ENCODE measurements around the gene POU6F2.

The POU6F2 gene

DNA sequence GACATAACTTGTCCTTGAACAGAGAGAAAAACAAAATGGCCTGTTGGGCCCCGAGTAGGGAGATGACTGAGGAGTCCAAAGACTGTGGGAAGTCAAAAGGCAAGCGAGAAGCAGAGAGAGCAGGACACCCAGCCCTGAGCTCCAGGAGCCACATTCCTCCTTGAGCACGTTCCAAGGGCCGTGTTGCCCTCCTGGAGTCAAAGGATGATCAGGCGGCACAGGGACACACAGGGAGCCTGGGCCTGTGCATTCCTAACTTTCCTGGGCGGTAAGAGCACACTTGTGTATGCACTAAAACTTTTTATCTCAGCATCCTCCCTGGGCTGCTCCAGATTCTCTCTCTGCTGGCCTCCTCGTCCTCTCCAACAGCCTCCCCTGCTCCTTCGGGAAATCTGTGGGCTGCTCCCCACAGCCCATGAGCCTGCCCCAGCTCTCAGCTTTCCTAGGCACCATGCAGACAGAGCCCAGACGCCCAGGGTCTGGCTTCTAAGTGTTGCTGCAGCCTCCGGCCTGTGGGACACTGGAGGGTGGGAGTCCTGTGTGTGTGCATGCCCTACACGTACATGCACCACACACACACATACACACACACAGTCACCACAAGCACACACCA, 281.8 kb downstream of the POU6F2 start:
- Histone ChIP-seq H3K9me2 (replicated peaks; ENCODE audit: low read depth, low read length) (no peaks in the 10 kb centered on the region), H3K9ac (ENCODE audit: low read depth, low read length, poor library complexity, severe bottlenecking) (no peak overlapping the region), H3K4me2 (ENCODE audit: low read depth, low read length, poor library complexity, severe bottlenecking) (no peak overlapping the region), H3F3A (ENCODE audit: low read depth) (no peaks in the 10 kb centered on the region), H3K27me3 (ENCODE audit: insufficient read depth, low read length, poor library complexity, severe bottlenecking) (no peaks in the 10 kb centered on the region), H3K79me2 (ENCODE audit: insufficient read depth, low read length) (no peaks in the 10 kb centered on the region), H3K36me3 (ENCODE audit: insufficient read depth, low read length) (no peaks in the 10 kb centered on the region), H3K4me1 (ENCODE audit: insufficient read depth, low read length, poor library complexity, severe bottlenecking) (no peaks in the 10 kb centered on the region), H3K9me3 (ENCODE audit: insufficient read depth, low read depth, low read length) (no peaks in the 10 kb centered on the region), H4K20me1 (ENCODE audit: insufficient read depth, low read length, poor library complexity, severe bottlenecking) (no peaks in the 10 kb centered on the region), H2AFZ (ENCODE audit: low read length) (no peak overlapping the region), H3K4me3 (ENCODE audit: low read length, poor library complexity, severe bottlenecking) (no peak overlapping the region)
- TF ChIP-seq EZH2phosphoT487 (IDR thresholded peaks at IDR 0.05; ENCODE audit: borderline replicate concordance) (no peak), CTCF (conservative IDR thresholded peaks at IDR 0.05; ENCODE audit: low read length) (no peak)

- H3K79me2 ChIP-seq (ENCODE audit: insufficient read depth, low read length), result no peaks in the 10 kb centered on the region
- no peaks in the 10 kb centered on the region for H3K27me3 ChIP-seq (ENCODE audit: insufficient read depth, low read length, poor library complexity, severe bottlenecking)
- H3K9me3 ChIP-seq (ENCODE audit: insufficient read depth, low read depth, low read length), result no peaks in the 10 kb centered on the region
- H3K36me3 ChIP-seq (ENCODE audit: insufficient read depth, low read length), result no peaks in the 10 kb centered on the region
- no peak overlapping the region for H3K4me2 ChIP-seq (ENCODE audit: low read depth, low read length, poor library complexity, severe bottlenecking)
- H3K4me3 ChIP-seq (ENCODE audit: low read length, poor library complexity, severe bottlenecking), result no peak overlapping the region
- H3K9ac ChIP-seq (ENCODE audit: low read depth, low read length, poor library complexity, severe bottlenecking), result no peak overlapping the region
- H3K9me2 ChIP-seq (replicated peaks; ENCODE audit: low read depth, low read length), result no peaks in the 10 kb centered on the region
- H3F3A ChIP-seq (ENCODE audit: low read depth), result no peaks in the 10 kb centered on the region
- no peak overlapping the region for H2AFZ ChIP-seq (ENCODE audit: low read length)
- H3K4me1 ChIP-seq (ENCODE audit: insufficient read depth, low read length, poor library complexity, severe bottlenecking), result no peaks in the 10 kb centered on the region
- TF ChIP-seq CTCF (conservative IDR thresholded peaks at IDR 0.05; ENCODE audit: low read length) (no peak), EZH2phosphoT487 (IDR thresholded peaks at IDR 0.05; ENCODE audit: borderline replicate concordance) (no peak)
- H4K20me1 ChIP-seq (ENCODE audit: insufficient read depth, low read length, poor library complexity, severe bottlenecking), result no peaks in the 10 kb centered on the region
Observed at GRCh38 chr7:39260279-39260844, 282.7 kb downstream of the POU6F2 start.

GRCh38 chr7:39261771-39262170, 284.1 kb downstream of the POU6F2 start:
- Histone ChIP-seq H4K20me1 (ENCODE audit: insufficient read depth, low read length, poor library complexity, severe bottlenecking) (no peaks in the 10 kb centered on the region), H2AFZ (ENCODE audit: low read length) (no peak overlapping the region), H3K9ac (ENCODE audit: low read depth, low read length, poor library complexity, severe bottlenecking) (no peak overlapping the region), H3K4me2 (ENCODE audit: low read depth, low read length, poor library complexity, severe bottlenecking) (no peak overlapping the region), H3K9me3 (ENCODE audit: insufficient read depth, low read depth, low read length) (no peaks in the 10 kb centered on the region), H3K27me3 (ENCODE audit: insufficient read depth, low read length, poor library complexity, severe bottlenecking) (no peaks in the 10 kb centered on the region), H3K4me1 (ENCODE audit: insufficient read depth, low read length, poor library complexity, severe bottlenecking) (no peaks in the 10 kb centered on the region), H3K36me3 (ENCODE audit: insufficient read depth, low read length) (no peaks in the 10 kb centered on the region), H3K79me2 (ENCODE audit: insufficient read depth, low read length) (no peaks in the 10 kb centered on the region), H3F3A (ENCODE audit: low read depth) (no peaks in the 10 kb centered on the region), H3K4me3 (ENCODE audit: low read length, poor library complexity, severe bottlenecking) (no peak overlapping the region), H3K9me2 (replicated peaks; ENCODE audit: low read depth, low read length) (no peaks in the 10 kb centered on the region)
- no peak for TF ChIP-seq EZH2phosphoT487 (IDR thresholded peaks at IDR 0.05; ENCODE audit: borderline replicate concordance)

All from Loucy (cell line).